ENCODE data around the gene CSNK1E.

CSNK1E gene

DNA sequence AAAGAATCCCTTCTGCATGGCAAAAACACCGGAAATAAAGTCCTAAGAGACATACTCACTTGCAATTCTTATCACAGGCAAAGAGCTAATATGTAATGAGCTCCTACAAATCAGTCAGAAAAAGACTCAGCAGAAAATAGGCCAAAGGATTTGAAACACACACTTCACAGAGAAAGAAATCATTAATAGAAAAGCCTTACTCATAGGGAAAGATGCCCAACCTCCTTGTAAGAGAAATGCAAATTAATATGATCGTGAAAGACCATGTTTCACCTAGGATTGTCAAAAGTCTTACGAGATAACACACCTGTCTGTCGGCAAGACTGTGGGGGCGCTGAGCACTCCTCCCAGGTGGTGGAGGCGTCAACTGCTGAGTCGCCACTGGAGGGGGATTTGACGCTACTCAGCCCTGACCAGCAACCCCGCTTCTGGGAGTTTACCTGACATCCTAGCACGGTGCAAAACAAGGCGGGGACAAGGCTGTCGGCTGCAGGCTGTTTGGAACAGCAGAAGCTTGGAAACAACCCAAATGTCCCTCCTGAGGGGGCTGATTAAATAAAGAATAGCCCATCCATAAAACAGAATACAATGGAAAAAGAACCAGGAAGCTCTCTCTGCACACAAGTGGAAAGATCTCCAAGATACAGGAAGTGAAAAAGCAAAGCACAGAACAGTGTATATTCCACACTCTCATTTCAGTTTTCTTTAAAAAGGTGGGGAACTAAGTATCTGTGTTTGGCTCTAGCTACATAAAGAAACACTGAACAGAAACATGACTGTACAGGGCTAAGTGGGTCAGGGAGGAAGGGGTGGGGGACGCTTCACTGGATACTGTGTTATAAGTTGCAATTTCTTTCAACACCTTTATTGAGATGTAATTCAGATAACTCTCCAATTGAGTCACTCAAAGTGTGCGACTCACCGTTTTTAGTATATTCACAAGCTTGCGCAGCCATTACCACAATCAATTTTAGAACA is 11.5 kb downstream of the CSNK1E start:
- peak; percentile 81 for DNase-seq

DNA sequence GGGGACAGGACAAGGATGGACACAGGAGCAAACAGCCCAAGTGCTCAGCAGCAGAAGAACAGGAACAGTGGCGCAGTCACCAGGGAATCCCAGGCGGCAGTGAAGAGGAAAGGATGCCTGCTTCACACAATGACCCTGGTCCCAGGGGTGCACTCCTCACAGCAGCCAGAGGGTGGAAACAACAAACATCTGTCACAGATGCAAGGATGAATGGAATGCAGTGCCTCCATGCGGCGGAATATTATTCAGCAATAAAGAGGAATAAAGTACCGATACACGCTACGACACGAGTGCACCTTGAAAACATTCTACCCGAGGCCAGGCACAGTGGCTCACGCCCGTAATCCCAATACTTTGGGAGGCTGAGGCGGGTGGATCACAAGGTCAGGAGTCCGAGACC is 12.7 kb downstream of the CSNK1E start:
- DNase-seq: no peak

DNA sequence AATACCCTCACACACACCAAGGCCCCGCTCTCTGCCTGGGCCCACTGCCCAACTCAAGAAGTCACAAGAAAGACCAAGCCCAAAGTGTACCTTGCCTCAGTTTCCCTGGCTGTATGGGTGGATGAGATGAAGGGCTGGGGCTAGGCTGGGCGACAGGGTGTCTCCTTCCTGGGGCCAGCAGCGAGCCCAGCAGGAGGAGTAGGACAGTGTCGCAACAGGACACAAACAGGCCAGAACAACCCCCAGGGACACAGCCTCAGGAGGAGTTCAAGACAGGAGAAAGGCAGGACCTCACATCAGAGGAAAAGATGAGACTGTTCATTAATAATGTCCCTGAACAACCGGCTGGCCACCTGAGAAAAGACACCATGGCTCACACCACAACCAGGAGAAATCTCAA is 13.3 kb downstream of the CSNK1E start:
- DNase-seq: no peak

GRCh38 chr22:38302906-38303305 is 14.3 kb downstream of the CSNK1E start:
- no peak for DNase-seq

GRCh38 chr22:38300946-38301345 is 16.3 kb downstream of the CSNK1E start:
- no peak for DNase-seq

GRCh38 chr22:38300197-38300945 is 16.9 kb downstream of the CSNK1E start:
- no peak for DNase-seq

GRCh38 chr22:38299770-38300102 is 17.5 kb downstream of the CSNK1E start:
- no peak for DNase-seq

GRCh38 chr22:38298312-38299005 is 18.8 kb downstream of the CSNK1E start:
- DNase-seq: no peak

DNA sequence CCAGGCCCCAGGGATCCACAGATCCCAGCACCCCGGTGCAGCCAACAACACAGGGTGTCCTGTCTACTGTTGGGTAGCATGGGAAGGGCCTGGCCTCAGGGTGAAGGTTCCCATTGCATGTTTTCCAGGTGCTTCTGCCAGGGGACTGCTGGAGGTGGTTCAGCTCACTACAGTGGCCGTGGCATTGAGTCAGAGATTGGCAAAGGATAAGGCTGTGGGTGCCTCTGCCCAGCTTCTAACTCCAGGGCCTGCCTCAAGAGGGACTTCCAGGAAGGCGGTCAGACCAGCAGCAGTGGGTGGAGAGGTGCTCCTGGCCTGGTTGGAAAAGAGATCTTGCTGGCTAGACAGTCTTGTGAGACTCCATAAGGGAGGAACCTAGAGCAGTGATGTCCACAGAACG is 20.9 kb downstream of the CSNK1E start:
- DNase-seq: no peak

GRCh38 chr22:38295863-38296262 is 21.4 kb downstream of the CSNK1E start:
- no peak for DNase-seq

DNA sequence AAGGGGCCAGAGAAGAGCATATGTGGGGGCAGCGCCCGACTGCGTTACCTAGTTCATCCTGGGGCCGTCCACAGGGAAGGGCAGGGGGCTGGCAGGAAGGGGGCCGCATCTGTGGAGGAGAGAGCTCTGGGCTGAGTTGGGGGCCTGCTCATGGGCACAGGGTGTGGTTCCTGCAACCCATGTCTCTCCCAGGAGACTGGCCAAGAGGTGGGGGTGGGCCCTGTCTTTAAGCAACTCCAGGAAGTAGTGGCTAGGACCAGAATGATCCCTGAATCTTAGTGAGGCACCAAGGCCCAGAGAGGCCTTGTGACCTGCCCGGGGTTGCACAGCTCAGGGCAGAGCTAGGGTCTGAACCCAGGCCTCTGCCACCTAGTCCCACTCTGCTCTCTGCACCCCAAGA is 21.9 kb downstream of the CSNK1E start:
- DNase-seq: no peak

- no peak for DNase-seq
Observed at GRCh38 chr22:38294193-38294592, 23.0 kb downstream of the CSNK1E start.

GRCh38 chr22:38292694-38293093 is 24.5 kb downstream of the CSNK1E start:
- DNase-seq: peak; percentile 26

DNA sequence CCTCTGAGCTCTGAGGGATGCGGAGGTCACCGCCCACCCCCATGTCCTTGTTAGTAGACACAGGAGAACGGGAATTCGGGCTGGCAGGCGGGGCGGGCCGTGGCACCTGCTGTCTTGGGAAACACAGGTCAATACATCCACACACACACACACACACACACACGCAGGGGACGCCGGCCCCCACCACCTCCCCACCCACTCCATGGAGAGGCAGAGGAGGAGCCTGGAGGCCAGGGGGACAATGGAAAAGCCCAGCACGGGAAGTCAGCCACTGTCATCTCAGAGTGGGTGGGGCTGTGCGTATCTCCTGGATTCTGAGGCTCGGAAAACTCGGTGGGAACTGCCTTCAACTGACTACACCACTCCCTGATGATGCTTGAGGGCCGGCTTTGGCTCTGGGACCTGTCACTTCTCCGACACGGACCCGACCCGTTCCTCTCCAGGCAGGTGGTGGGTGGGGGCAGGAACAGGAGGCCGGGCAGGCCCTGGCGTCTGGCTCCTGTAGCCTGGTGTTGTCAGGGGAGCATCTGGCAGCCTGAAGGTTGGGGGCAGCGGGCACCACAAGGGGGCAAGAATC is 25.9 kb downstream of the CSNK1E start:
- DNase-seq: no peak

GRCh38 chr22:38290347-38290746 is 26.9 kb downstream of the CSNK1E start:
- DNase-seq: no peak

GRCh38 chr22:38289583-38290082 is 27.6 kb downstream of the CSNK1E start:
- DNase-seq: no peak

GRCh38 chr22:38286915-38287669 is 30.1 kb downstream of the CSNK1E start:
- peak; percentile 30 for DNase-seq

DNA sequence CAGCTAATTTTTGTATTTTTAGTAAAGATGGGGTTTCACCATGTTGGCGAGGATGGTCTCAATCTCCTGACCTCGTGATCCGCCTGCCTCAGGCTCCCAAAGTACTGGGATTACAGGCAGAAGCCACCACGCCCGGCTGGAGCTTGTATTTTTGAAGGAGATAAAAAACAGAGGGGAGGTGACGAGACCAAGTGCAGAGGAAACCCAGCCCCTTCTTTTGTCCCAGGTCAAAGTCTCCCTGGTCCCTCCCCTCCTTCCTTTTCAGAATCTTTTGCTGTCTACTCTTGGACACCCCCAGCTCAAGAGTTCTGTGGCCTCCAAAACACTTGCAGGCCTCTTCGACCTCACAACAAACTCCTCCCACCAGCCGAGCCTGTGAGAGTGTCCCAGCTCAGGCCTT is 32.2 kb downstream of the CSNK1E start:
- no peak for DNase-seq

- DNase-seq: no peak
Observed at GRCh38 chr22:38284042-38284402, 33.2 kb downstream of the CSNK1E start.

DNA sequence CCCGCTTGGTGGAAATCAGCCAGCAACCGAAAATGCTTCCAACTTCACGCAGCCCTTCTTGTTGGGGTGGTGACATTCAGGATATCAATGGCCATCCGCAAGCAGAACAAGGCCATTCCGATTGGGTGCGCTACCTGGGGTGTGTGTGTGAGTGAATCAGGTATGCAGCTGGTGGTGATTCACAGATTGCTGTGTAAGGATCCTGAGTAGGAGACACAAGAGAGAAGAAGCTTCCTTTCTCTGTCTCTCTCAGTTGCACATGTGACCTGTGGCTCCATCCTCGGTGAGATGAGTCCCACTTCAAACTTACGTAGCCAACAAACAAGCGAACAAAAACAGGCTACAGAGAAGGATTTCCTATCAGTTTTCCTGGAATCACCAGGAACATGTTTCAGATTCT is 34.8 kb downstream of the CSNK1E start:
- DNase-seq: no peak

- peak; percentile 38 for DNase-seq
Observed at GRCh38 chr22:38276166-38276565, 41.1 kb downstream of the CSNK1E start.

- no peak for DNase-seq
Observed at GRCh38 chr22:38273135-38273826, 44.0 kb downstream of the CSNK1E start.
